Loucy (cell line): Measurements from ENCODE around the gene PRR29.

Source experiments
- H2AFZ ChIP-seq: fragments of 200-600 bp; sonication (generic); 2 replicates; pipeline ENCODE4 v1.6.0; 2016; ENCODE audit warnings: antibody characterized with exemption, mild to moderate bottlenecking, low read length, moderate library complexity
- H3F3A ChIP-seq: fragments of 200-600 bp; 2 replicates; pipeline ENCODE4 v1.6.0; 2016; ENCODE audit warnings: antibody characterized with exemption, low read depth, mild to moderate bottlenecking
- H3K27me3 ChIP-seq: fragments of 200-600 bp; sonication (generic); 2 replicates; pipeline ENCODE4 v1.6.1; 2014; ENCODE audit warnings: low read length, mild to moderate bottlenecking; ENCODE audit not compliant: insufficient read depth, poor library complexity, severe bottlenecking
- H3K36me3 ChIP-seq: fragments of 200-600 bp; sonication (generic); 2 replicates; pipeline ENCODE4 v1.6.1; 2016; ENCODE audit warnings: low read length; ENCODE audit not compliant: insufficient read depth
- H3K4me1 ChIP-seq: fragments of 200-600 bp; sonication (generic); 2 replicates; pipeline ENCODE4 v1.5.1; 2014; ENCODE audit warnings: low read length, mild to moderate bottlenecking; ENCODE audit not compliant: insufficient read depth, poor library complexity, severe bottlenecking
- H3K4me2 ChIP-seq: fragments of 200-600 bp; sonication (generic); 2 replicates; pipeline ENCODE4 v1.6.0; 2014; ENCODE audit warnings: antibody characterized with exemption, low read length, low read depth, mild to moderate bottlenecking; ENCODE audit not compliant: poor library complexity, severe bottlenecking
- H3K4me3 ChIP-seq: fragments of 200-600 bp; sonication (generic); 2 replicates; pipeline ENCODE4 v1.5.1; 2014; ENCODE audit warnings: low read length, mild to moderate bottlenecking, mixed read lengths; ENCODE audit not compliant: poor library complexity, severe bottlenecking
- H3K79me2 ChIP-seq: fragments of 200-600 bp; sonication (generic); 2 replicates; pipeline ENCODE4 v1.6.1; 2014; ENCODE audit warnings: low read length; ENCODE audit not compliant: insufficient read depth
- H3K9ac ChIP-seq: fragments of 200-600 bp; sonication (generic); 2 replicates; pipeline ENCODE4 v1.6.0; 2014; ENCODE audit warnings: mild to moderate bottlenecking, low read depth, low read length, moderate library complexity; ENCODE audit not compliant: poor library complexity, severe bottlenecking
- H3K9me2 ChIP-seq: fragments of 200-600 bp; sonication (generic); replicated peaks from 2 replicates; pipeline ENCODE4 v1.6.1; 2016; ENCODE audit warnings: low read depth, low read length, mixed read lengths
- H3K9me3 ChIP-seq: fragments of 200-600 bp; sonication (generic); 2 replicates; pipeline ENCODE4 v1.6.1; 2014; ENCODE audit warnings: mild to moderate bottlenecking, antibody characterized with exemption, low read length, low read depth; ENCODE audit not compliant: insufficient read depth
- H4K20me1 ChIP-seq: fragments of 200-600 bp; sonication (generic); 2 replicates; pipeline ENCODE4 v1.6.0; 2014; ENCODE audit warnings: antibody characterized with exemption, low read length, mild to moderate bottlenecking; ENCODE audit not compliant: insufficient read depth, poor library complexity, severe bottlenecking
- CTCF ChIP-seq: fragments of 200-600 bp; sonication (generic); conservative IDR thresholded peaks from 2 replicates; pipeline ENCODE4 v1.5.1; 2014; ENCODE audit warnings: mild to moderate bottlenecking, antibody characterized with exemption, low read length
- EZH2phosphoT487 ChIP-seq: fragments of 200-600 bp; IDR thresholded peaks from 2 replicates; pipeline ENCODE4 v1.6.1; 2018; ENCODE audit warnings: antibody characterized with exemption, mild to moderate bottlenecking, moderate library complexity, borderline replicate concordance

Gene PRR29

GRCh38 chr17:64001091-64001579 lies 3.0 kb downstream of the PRR29 start:
- Histone ChIP-seq H3K36me3 (peaks cover 37% of the 10 kb centered on the region; the same call in 1 of the 2 replicates), H3K27me3 (no peaks in the 10 kb centered on the region), H4K20me1 (no peaks in the 10 kb centered on the region), H3K4me3 (no peak overlapping the region), H3K9ac (no peak overlapping the region), H3K4me1 (peaks cover 9% of the 10 kb centered on the region), H2AFZ (no peak overlapping the region), H3K4me2 (no peak overlapping the region), H3K9me2 (no peaks in the 10 kb centered on the region), H3K9me3 (no peaks in the 10 kb centered on the region), H3K79me2 (no peaks in the 10 kb centered on the region), H3F3A (no peaks in the 10 kb centered on the region)
- TF ChIP-seq EZH2phosphoT487, result no peak
- no peak for TF ChIP-seq CTCF

GRCh38 chr17:64001763-64002529 lies 3.8 kb downstream of the PRR29 start:
- Histone ChIP-seq H3K4me2 (no peak overlapping the region), H3K36me3 (peaks cover 37% of the 10 kb centered on the region; the same call in 1 of the 2 replicates), H3K9me3 (no peaks in the 10 kb centered on the region), H4K20me1 (peaks cover 4% of the 10 kb centered on the region), H3K4me3 (no peak overlapping the region), H3K9ac (no peak overlapping the region), H2AFZ (no peak overlapping the region), H3F3A (no peaks in the 10 kb centered on the region), H3K4me1 (peaks cover 14% of the 10 kb centered on the region), H3K27me3 (no peaks in the 10 kb centered on the region), H3K9me2 (no peaks in the 10 kb centered on the region), H3K79me2 (peaks cover 7% of the 10 kb centered on the region; the same call in 1 of the 2 replicates)
- TF ChIP-seq CTCF, result no peak
- no peak for TF ChIP-seq EZH2phosphoT487

- Histone ChIP-seq H3K9me2 (no peaks in the 10 kb centered on the region), H3K36me3 (peaks cover 37% of the 10 kb centered on the region; the same call in 1 of the 2 replicates), H3K79me2 (peaks cover 16% of the 10 kb centered on the region), H4K20me1 (peaks cover 4% of the 10 kb centered on the region), H3K4me3 (no peak overlapping the region), H3K9ac (no peak overlapping the region), H3K9me3 (no peaks in the 10 kb centered on the region), H3K4me2 (no peak overlapping the region), H3K27me3 (no peaks in the 10 kb centered on the region), H3F3A (no peaks in the 10 kb centered on the region), H3K4me1 (peaks cover 17% of the 10 kb centered on the region), H2AFZ (no peak overlapping the region)
- TF ChIP-seq CTCF (no peak), EZH2phosphoT487 (no peak)
These were observed 4.7 kb downstream of the PRR29 start for GRCh38 chr17:64002658-64003525.
